GM12878 (cell line): Measurements from ENCODE around the gene PSMF1.

Source experiments
- BRCA1 ChIP-seq: IDR thresholded peaks from 2 replicates; pipeline ENCODE4 v1.6.1; 2011; ENCODE audit warnings: low read depth, low read length, improper control_type of control experiment
- CTCF ChIP-seq, 3 experiments: IDR thresholded peaks in 2 of 3; conservative IDR thresholded peaks in 1 of 3; 2 replicates each; pipeline ENCODE4 v1.5.1; 2011; ENCODE audit warnings: low read depth in 3 of 3, low read length in 3 of 3, mild to moderate bottlenecking in 3 of 3, control low read depth in 2 of 3, moderate library complexity in 2 of 3, inconsistent platforms in 1 of 3, mixed read lengths in 1 of 3; ENCODE audit not compliant: control insufficient read depth in 2 of 3, insufficient read depth in 1 of 3; ENCODE audit errors: extremely low read depth in 1 of 3
- EZH2 ChIP-seq: IDR thresholded peaks from 2 replicates; pipeline ENCODE4 v1.6.1; 2012; ENCODE audit warnings: low read depth, mild to moderate bottlenecking, control low read depth, inconsistent platforms, low read length, borderline replicate concordance; ENCODE audit not compliant: control insufficient read depth
- POLR2A ChIP-seq: IDR thresholded peaks from 2 replicates; pipeline ENCODE4 v1.6.1; 2011; ENCODE audit warnings: low read depth, mild to moderate bottlenecking, low read length
- POLR2AphosphoS5 ChIP-seq: IDR thresholded peaks from 2 replicates; pipeline ENCODE4 v1.6.1; 2011; ENCODE audit warnings: mild to moderate bottlenecking, low read length, inconsistent platforms
- STAT3 ChIP-seq: IDR thresholded peaks from 2 replicates; pipeline ENCODE4 v1.6.1; 2011; ENCODE audit warnings: low read depth, low read length, improper control_type of control experiment
- ZBTB33 ChIP-seq: fragments of 450-650 bp; IDR thresholded peaks from 2 replicates; pipeline ENCODE4 v1.6.1; 2017; ENCODE audit warnings: mild to moderate bottlenecking

DNA sequence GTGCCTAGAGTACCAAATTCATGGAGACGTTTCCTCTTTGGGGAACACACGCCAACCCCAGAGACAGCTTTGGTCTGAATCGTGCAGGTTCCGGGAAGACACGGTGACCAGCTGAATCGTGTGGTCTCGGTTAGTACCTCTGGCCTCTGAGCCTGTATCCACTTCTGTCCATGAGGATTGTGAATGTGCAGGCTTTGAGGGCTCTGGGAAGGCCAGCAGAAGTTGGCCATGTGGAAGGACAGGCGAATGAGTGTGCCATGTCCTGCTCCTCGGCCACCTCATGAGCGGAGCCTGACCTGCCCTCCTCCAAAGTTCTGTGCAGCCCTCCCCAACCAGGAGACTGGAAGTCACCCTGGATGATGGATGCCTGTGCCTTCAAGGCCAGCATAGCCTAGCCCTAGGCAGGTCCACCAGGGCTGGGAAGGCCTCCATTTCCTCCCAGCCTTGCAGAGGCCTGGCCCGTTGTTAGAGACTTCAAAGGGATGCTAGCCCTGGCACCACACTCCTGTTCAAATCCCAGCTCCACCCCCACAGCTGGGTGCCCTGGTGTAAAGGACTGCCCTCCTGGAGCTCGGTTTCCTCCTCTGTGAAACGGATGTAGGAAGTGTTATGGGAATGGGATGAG is 68.1 kb downstream of the PSMF1 start:
- no peak for TF ChIP-seq EZH2
- no peak for TF ChIP-seq POLR2AphosphoS5
- no peak for TF ChIP-seq CTCF (IDR thresholded peaks at IDR 0.05 in 2 of 3, conservative IDR thresholded peaks at IDR 0.05 in 1 of 3; ENCODE audit: control insufficient read depth in 2 of 3, extremely low read depth in 1 of 3, insufficient read depth in 1 of 3, low read depth in 3 of 3, low read length in 3 of 3)
- TF ChIP-seq BRCA1 = no peak
- no peak for TF ChIP-seq POLR2A
- no peak for TF ChIP-seq ZBTB33
- TF ChIP-seq STAT3 = no peak
